Mesenteric fat pad (tissue), 1 donor: ENCODE measurements around the gene OSBPL3. TPM values are rescaled to one million over a fixed set of nuclear protein-coding genes. Genes with fewer than 3 reads are reported as not detected.
"Not testable (repeated sequence)": the region's sequence is repeated elsewhere in the genome, so short reads cannot be mapped to it uniquely, and the experiment has no call there.

ENCODE experiments used
- DNase-seq: peaks from one replicate; pipeline ENCODE4 v3.0.0-alpha.2; 2020; ENCODE audit warnings: low spot score
- long read RNA-seq: library from polyadenylated mRNA; unstranded; transcript quantifications from one replicate; pipeline ENCODE4 v2.0.0, GENCODE V29; 2020
- total RNA-seq: library from RNA; stranded (reverse); fragmentation: NEBNext Ultra II Directional; extraction: Animal tissue kit (Norgen Biotek cat#: 25700); gene quantifications from one replicate; pipeline ENCODE4 v1.2.1, GENCODE V29; 2021
- donor health status: DM: yes; HTN: yes; CAD: no.

Gene OSBPL3
- 9.3 TPM for total RNA-seq
- long read RNA-seq, partial matches to known transcripts: 5 of 8 reads
- long read RNA-seq, other reads (novel, unspliced or antisense): 3 of 8 reads

DNA sequence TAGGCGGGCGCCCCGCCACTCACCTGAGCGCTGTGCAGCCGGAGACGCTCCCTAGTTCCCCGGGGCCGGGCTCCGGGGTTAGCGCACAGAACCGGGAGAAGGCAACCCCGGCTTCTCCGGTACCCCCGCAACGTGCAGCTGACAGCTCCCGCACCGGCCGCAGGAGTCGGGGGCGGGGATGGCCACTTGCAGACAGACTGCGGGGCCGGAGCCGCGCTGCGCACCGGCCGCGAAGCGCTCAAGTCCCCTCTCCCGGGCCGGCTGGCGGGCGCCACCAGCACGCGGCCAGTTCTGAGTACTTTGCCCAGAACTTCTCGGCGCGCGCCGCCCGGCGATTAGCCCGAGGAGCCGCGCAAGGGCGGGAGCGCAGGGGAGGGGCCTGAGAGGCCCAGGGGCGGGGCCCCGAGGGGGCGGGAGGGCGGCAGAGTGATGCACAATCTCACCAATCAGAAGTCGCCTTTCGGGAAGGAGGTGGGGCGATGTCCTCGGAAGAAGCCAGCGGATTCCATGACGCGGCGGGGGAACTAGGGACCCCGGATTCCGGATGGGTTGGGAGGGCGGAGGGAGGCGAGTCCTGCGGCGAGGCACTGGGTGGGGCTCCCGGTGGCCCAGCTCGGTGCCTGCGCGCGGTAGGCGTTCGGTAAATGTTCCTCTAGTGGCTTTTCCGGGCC is at the start of gene OSBPL3:
TSS of gene OSBPL3 (minus strand) at position 316 of the 671 bp plus-strand sequence. CDS start 87,706 bp downstream, outside the sequence.
- DNase-seq: peak; percentile 98

GRCh38 chr7:25029075-25029474 is 49.1 kb upstream of the OSBPL3 start:
- no peak for DNase-seq

GRCh38 chr7:25028370-25029021 is 48.5 kb upstream of the OSBPL3 start:
- no peak for DNase-seq

- DNase-seq: no peak
These were observed 46.2 kb upstream of the OSBPL3 start for GRCh38 chr7:25026156-25026555.

DNA sequence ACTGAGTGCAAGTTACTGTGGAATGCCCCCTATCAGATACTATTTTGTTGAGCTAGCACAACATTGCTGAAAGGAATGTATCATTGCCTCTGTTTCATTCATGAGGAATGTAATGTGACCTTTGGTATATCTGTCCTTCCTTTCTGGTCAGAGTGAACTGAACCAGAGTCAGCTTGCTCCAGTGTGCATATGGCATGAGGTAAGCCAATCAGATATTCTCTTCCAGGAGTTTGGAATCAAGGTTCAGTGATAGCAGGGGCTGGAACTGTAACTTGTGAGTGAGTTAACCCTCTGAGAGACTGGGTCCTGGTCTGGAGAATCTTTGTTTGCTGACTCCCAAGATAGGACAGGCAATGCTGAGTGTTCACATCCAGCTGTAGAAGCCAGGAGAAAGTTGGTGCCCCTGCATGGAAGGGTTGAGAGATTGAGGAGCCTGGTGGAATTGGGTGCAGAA is 45.3 kb upstream of the OSBPL3 start:
- no peak for DNase-seq

DNA sequence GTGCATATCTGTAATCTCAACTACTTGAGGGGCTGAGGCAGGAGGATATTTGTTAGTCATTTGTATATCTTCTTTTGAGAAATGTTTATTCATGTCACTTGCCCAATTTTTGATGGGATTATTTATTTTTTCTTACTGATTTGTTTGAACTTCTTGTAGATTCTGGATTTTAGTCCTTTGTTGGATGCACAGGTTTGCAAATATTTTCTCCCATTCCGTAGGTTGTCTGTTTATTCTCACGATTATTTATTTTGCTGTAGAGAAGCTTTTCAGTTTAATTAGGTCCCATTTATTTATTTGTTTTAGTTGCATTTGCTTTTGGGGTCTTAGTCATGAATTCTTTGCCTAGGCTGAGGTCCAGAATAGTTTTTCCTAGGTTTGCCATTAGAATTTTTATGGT is 44.1 kb upstream of the OSBPL3 start:
- no peak for DNase-seq

- DNase-seq: not testable (repeated sequence)
These were observed 37.7 kb upstream of the OSBPL3 start for GRCh38 chr7:25017671-25018070.

- no peak for DNase-seq
These were observed 34.8 kb upstream of the OSBPL3 start for GRCh38 chr7:25014756-25015155.

DNA sequence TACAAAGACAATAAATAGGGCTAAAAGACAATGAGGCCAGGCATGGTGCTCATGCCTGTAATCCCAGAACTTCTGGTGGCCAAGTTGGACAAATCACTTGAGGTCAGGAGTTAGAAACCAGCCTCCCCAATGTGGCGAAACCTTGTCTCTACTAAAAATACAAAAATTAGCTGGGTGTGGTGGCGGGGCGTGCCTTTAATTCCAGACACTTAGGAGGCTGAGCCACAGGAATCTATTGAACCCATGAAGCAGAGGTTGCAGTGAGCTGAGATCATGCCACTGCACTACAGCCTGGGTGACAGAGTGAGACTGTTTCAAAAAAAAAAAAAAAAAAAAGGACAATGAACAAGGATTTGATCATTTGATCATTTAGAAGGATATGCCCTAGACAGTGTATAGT is 32.7 kb upstream of the OSBPL3 start:
- DNase-seq: not testable (repeated sequence)

DNA sequence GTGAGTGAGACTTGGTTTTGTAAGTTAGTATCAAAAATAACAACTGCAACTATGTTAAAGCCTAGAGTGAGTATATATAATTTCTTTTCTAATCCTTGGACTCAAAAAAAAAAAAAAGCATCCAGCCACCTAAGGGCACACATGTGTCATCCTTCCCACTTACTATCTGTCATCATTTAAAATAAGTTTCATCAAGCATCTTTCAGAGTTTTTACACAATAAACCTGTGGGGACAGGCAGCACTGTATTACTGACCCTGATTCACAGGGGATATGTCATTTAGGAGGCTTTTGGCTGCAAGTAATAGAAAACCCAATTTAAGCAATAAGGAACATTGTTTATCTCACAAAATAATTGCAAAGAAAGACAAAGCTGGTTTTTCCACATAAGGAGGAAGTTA is 32.3 kb upstream of the OSBPL3 start:
- DNase-seq: no peak

GRCh38 chr7:25009257-25009656 is 29.3 kb upstream of the OSBPL3 start:
- DNase-seq: no peak

GRCh38 chr7:25007668-25008067 is 27.7 kb upstream of the OSBPL3 start:
- DNase-seq: no peak

DNA sequence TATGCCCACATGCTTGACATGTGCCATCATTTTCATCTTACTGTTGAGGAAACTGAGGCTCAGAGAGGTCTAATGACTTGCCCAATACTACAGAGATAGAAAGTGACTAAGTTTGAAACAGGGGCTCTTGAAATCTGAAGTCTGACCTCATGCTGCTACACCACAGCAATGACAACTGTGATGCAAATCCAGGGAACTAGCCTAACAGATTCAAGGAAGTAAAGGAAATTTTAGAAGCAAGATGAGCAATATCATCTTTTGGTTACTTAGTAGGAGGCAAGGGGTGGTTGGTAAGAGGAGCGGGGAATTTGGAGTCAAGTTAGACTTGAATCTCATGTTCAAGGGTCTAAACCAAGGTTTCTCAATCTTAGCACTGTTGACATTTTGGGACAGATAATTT is 26.3 kb upstream of the OSBPL3 start:
- no peak for DNase-seq

- DNase-seq: no peak
These were observed 25.7 kb upstream of the OSBPL3 start for GRCh38 chr7:25005658-25006057.

DNA sequence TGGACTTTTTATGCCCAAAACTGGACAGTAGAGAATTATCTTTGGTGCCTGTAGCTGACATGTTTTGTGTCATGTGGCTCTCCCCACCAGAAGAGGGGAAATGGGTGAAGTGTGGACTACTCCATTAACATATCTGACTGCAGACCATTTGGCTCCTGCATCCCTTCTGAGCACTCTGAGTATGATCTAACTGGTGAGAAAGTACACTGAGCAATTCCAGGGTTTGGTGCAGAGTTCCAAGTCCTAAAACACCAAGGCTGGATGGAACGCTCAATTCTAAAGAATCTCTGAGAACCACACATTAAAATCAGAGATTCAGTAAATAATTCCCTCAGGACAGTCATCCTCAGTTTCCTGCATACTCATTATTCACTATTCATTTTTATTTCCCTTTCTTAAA is 22.8 kb upstream of the OSBPL3 start:
- no peak for DNase-seq

DNA sequence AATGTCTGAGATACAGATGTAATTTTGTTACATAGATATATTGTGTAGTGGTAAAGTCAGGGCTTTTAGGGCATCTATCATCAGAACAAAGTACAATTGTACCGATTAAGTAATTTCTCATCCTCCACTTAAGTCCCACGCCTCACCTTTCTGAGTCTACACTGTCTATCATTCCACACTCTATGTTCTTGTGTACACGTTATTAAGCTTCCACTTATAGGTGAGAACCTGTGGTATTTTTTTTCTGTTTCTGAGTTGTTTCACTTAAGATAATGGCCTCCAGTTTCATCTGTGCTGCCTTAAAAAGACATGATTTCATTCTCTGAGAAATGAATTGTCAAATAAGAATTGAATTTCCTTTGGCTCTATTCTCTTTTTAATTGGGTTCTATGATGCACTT is 15.5 kb upstream of the OSBPL3 start:
- no peak for DNase-seq

DNA sequence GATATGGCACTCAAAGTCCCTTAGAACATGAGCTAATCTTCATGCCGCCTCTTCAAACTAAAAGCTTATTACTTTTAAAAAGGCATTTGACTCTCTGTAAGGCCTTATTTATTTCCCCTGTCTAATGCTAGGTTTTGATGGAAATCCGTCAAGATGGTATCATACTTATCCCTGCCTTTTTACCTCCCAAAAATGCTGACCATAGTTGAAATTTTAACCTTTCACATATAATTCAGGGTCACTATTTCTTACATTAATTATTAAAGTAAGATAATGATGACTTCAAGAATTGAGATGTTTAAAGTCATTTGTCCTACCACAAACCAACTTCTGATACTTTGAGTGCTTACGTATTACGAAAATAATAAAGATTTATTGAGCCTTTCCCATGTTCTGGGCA is 12.3 kb upstream of the OSBPL3 start:
- no peak for DNase-seq

DNA sequence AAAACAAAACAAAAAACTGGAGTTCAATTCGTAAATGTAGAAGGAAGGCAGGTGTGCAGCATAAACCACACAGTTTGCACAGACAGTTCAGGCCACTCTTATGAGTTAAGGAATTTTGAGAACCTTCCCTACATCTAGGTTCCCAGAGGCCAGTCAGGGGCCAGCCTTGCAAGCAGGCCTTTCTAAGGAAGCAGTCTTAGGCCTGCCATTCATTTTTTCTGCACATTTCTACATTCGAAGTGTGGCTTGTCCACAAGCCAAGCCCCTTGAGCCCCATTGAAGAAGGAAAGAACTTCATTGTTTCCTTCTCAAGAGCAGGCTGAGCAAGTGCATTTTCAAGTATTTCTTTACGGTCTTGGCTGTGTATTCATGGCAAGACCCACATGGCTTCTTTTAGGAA is 11.4 kb upstream of the OSBPL3 start:
- DNase-seq: no peak

DNA sequence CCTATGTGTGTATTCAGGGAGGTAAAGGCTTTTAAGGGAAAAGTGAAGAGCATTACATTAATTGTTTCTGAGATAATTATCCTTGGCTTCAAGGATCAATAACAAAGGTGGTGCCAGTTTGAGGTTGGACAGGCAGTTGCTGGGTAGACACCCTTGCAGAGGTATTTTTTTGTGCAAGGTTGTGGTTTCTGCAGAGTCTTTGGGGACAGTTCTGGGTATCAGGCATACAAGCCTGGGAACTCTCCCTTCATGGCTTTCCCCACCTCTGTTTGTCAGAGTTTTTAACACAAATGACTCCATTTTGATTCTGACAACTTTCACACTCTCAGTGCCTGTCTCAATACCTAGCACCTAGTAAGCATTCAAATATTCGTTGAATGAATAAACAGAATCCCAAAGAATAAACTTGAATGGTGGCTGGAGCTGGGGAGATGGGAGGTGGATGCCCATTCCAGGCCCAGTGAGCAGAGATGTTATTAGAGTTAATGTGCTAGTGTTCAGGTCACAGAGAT is 7.4 kb upstream of the OSBPL3 start:
- DNase-seq: no peak

GRCh38 chr7:24982917-24983316 is 2.9 kb upstream of the OSBPL3 start:
- DNase-seq: no peak

- no peak for DNase-seq
These were observed 1.4 kb upstream of the OSBPL3 start for GRCh38 chr7:24981171-24981951.
